DOHH2 (cell line): ENCODE data around the gene SHROOM2.

Source experiments
- EZH2phosphoT487 ChIP-seq: fragments of 200-600 bp; sonication (generic); IDR thresholded peaks from 2 replicates; pipeline ENCODE4 v1.6.1; 2017; ENCODE audit warnings: borderline replicate concordance, mild to moderate bottlenecking, antibody characterized with exemption, low read length, moderate library complexity, mixed read lengths
- TF ChIP-seq, protein P1 (sequence below): fragments of 200-600 bp; sonication (generic); IDR thresholded peaks from one replicate; pipeline ENCODE4 v1.5.1; 2014; ENCODE audit warnings: antibody characterized with exemption, mild to moderate bottlenecking, low read depth, low read length; ENCODE audit not compliant: poor library complexity, severe bottlenecking

DNA sequence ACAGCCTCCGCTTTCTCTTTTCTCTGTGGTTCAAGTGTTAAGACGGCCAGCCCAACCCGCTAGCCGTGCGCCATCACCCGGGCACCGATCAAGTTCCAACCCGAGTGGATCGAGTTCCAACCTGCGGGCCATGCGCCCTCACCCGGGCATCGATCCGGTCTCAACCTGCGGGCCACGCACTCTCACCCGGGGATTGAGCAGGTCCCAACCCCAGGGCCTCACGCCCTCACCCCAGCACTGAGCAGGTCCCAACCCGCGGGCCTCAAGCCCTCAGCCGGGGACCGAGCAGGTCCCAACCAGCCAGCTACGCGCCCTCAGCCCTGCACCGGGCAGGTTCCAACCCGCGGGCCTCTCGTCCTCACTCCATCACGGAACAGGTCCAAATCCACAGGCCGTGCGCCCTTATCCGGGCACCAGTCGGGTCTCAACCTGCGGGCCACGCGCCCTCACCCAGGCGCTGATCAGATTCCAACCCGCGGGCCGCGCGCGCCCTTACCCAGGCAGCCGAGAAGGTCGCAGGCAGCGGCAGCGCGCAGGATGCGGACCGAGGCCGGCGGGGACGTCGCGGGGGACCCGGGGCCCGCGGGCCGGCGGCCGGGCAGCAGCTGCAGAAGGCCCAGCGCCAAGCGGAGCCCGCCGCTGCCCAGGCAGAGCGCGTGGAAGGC is 21.0 kb upstream of the SHROOM2 start:
- TF ChIP-seq, protein P1, sequence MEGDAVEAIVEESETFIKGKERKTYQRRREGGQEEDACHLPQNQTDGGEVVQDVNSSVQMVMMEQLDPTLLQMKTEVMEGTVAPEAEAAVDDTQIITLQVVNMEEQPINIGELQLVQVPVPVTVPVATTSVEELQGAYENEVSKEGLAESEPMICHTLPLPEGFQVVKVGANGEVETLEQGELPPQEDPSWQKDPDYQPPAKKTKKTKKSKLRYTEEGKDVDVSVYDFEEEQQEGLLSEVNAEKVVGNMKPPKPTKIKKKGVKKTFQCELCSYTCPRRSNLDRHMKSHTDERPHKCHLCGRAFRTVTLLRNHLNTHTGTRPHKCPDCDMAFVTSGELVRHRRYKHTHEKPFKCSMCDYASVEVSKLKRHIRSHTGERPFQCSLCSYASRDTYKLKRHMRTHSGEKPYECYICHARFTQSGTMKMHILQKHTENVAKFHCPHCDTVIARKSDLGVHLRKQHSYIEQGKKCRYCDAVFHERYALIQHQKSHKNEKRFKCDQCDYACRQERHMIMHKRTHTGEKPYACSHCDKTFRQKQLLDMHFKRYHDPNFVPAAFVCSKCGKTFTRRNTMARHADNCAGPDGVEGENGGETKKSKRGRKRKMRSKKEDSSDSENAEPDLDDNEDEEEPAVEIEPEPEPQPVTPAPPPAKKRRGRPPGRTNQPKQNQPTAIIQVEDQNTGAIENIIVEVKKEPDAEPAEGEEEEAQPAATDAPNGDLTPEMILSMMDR, result no peak
- no peak for TF ChIP-seq EZH2phosphoT487
